Activated CD4-positive, CD25-positive, alpha-beta regulatory T cell treated with anti-CD3 and anti-CD28 coated beads, Interleukin-2, amount 50 U/mL, for 16 hours (primary cell): ENCODE data around the gene RHOJ.
"Not testable (repeated sequence)": the region's sequence is repeated elsewhere in the genome, so short reads cannot be mapped to it uniquely, and the experiment has no call there.

Experiments used
- DNase-seq: peaks from one replicate; pipeline ENCODE4 v3.0.0-alpha.2; 2020; ENCODE audit warnings: low read depth, low spot score

The RHOJ gene

DNA sequence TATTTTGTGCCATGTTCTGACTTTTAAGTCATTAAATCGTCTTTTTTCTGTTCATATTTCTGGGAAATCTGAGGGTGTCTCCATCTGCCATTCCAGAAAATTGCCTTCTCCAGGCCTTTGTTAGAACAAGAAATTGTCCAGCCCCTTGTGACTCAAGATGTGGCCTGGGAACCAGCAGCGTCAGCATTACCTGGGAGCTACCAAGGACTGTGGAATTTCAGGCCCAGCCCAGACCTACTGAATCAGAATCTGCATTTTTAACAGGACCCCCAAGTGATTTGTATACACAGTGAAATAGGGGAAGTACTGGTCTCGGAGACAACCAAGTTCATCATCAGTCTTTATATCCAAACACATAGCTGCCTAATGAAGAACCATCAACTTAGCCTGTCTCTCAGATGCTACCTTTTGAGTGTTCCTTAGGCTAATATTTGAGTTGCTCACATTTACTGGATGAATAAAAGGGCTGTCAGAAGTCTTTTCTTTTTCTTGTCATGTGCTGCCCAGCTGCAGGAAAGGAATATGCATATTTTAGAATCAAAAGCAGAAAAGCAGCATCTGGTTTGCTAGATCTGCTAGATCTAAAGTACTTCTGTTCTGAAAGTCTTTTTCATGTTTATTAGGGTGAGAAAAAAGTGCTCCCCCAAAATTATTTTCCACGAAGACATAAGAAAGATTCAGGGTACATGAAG is 93.3 kb downstream of the RHOJ start:
- DNase-seq: no peak

DNA sequence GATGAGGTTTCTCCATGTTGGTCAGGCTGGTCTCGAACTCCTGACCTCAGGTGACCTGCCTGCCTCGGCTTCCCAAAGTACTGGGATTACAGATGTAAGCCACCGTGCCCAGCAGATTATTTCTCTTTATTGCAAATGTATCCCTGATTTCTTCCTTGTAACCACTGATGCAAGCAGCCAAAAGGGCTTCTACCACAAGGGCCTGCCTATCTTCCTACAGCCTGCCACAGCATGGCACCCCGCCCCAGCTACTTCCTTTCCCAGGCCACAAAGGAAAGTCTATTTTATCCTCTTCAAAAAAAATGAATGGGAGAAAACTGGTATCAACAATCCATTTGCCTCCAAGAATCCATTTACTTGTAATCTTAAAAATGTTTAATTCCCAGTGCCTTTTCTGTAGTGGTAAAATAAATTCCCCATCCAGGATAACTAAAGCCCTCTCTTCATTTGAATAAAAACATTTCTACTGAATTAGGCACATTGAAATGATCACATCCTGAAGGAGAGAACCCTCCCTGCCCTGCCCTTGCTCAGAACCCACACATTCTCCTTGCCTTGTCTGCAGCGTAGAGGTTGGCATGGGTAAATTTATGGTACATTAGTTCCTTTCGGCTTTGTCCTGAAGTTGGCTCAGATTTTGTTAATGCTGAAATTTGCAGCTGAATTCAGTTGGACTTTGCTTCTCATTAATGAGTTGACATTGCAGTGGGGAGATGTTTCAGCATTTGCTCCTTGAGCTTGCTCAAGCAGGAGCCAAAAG is 95.3 kb downstream of the RHOJ start:
- no peak for DNase-seq

DNA sequence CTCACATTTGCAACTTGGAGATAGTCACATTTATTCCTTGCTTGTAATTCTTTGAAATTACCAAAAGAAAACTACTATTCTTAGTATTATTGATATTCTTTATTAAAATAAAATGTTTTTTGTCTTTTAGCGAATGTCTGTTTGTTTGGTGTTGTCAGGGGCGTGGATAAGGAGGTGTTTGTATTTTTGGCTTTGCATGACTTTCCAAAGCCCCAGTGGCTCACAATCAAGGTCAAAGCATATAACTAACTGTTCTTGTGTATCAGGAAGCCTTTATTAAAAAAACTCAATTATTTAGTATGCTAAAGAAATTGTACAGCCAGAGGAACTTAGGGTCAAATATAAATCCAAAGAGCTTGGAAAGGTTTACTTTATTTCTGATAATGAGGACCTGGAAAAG is 96.6 kb downstream of the RHOJ start:
- DNase-seq: no peak

DNA sequence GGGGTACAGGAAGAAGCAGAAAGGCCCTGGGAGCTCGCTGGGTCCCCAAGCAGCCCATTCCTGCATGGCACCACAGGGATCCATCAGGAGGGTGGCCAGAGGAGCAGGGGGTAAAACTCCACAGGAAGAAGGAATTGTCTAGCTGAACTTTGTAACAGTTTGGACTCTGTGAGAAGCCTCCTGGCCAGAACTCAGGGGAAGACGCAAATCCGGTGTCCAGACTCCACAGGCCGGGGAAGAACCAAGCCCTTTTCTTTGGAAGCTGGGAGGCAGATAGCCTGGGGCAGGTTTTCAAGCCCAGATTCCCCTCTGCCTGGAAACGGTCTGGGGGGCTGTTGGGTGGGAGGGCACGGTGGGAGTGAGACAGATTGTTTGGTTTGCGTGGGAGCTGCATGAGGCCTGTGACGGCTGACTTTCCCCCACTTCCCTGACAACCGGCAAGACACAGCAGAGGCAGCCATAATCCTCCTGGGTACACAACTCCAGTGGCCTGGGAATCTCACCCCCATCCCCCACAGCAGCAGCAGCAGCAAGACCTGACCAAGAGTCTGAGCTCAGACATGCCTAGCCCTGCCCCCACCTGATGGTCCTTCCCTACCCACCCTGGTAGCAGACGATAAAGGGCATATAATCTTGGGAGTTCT is 97.8 kb downstream of the RHOJ start:
- no peak for DNase-seq

DNA sequence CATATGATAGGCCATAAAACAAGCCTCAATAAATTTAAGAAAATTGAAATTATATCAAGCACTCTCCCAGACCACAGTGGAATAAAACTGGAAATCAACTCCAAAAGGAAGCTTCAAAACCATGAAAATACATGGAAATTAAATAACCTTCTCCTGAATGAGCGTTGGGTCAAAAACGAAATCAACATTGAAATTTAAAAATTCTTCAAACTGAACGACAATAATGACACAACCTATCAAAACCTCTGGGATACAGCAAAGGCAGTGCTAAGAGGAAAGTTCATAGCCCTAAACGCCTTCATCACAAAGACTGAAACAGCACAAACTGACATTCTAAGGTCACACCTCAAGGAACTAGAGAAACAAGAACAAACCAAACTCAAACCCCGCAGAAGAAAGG is 100.2 kb downstream of the RHOJ start:
- DNase-seq: not testable (repeated sequence)

DNA sequence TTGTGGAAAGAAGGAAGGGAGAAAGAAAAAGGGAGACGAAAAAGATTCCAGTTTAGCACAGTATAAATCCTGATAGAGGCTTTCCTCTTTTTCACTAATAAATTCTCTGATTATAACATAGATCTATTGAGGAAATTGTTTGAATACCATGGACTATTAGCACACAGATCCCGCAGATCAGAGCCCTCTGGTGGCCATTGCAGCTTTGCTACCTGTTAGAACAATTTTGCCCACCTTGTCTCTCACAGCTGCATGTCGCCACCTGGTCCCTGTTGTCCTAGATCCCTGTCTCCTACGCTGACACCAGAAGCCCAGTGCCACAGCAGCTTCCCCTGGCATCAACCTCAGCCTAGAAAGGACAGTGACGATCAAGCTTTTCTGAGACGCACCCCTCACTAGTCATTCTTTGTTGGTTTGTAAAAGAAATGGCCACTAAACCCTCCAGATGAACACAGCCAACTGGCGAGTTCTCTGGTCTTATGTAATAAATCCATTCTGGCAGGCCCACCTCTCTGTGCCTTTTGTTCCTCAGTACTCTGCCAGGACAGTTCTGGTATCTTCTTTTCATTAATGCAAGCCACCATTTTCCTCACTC is 104.6 kb downstream of the RHOJ start:
- DNase-seq: no peak

DNA sequence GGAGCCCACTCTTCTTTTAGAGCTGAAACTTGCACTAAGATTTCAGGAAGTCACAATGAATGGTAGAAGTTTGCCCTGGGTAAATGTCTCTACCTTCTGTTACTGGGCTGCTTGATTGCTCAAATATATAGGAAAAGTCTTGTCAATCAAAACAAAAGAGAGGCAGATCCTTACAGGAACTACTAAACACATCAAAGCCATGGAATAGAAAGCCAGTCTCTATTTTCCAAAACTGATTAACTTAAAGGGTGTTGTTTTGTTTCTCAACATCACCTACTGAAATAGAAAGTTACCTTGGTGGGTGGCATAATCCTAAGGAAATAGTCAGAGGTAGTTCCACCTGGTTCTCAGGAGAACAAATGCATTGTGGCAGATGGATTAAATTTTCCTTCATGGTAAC is 114.6 kb downstream of the RHOJ start, which contains the start of gene GPHB5:
Gene GPHB5, minus strand, starts transcription at position 101 of the 400 bp plus-strand sequence. CDS start 1,086 bp downstream, outside the sequence.
- DNase-seq: no peak

DNA sequence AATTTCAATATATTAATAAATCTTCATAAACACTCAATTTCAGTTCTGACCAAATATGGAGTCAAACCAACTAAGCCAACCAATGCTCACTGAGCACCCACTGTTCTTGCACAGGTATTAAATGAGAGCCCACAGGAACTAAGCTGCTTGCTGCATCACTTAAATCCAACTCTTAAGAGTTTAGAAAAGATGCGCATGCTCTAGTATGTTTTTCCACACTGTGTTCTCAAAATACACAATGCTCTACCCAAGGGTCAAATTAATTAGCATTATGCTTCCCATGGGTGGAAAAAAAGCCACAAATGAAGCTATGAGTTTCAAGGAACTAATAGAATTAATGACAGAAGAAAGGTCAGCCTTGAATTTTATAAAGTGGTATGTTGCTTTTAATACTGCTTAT is 118.2 kb downstream of the RHOJ start:
- no peak for DNase-seq

DNA sequence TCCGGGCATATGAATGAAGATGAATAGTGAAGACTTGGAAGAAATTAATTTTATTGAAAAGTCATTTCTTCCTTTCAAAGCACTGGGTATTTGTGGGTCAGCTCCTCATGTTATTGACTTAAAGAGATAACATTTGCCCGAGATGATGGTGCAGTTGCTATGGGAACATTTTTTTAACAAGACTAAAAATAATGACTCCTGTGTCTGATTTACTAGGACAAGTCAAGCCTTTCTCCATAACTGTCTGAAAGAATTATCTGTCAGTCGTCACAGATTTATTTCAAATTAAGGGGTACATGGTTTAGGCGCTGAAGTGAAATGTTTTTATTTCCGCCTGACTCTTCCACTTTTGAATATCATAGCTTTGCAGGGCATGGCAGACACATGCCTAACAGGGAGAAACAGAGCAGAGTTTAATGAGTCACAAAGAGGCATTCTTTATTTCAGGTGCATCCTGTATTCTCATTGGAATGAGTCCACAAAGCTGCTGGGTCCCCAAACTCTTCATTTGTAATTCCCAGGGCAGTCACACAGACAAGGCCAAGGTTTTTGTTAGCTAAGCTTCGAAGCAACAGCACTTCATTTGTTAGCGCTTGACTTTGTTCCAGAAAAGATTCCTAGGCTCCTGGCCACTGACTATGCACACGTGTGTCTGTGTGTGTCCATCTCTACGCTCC is 118.8 kb downstream of the RHOJ start:
- DNase-seq: no peak

DNA sequence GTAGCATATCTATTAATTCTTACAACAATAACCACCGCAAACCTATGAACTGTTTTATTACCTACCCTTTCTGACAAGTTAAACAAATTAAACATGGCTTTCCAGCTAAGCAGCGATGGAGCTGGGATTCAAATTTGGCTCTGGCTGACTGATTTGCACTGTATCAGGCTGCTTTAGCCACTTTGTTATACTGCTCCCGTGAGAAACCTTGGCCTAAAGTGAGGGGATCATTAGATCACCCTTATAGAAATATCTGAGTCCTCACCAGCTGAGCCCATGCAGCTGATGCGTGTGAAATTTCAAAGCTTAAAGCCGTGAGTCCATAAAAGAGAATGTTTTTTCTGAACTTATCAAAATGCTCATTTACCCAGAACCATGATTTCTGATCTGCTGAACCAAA is 122.6 kb downstream of the RHOJ start:
- no peak for DNase-seq

DNA sequence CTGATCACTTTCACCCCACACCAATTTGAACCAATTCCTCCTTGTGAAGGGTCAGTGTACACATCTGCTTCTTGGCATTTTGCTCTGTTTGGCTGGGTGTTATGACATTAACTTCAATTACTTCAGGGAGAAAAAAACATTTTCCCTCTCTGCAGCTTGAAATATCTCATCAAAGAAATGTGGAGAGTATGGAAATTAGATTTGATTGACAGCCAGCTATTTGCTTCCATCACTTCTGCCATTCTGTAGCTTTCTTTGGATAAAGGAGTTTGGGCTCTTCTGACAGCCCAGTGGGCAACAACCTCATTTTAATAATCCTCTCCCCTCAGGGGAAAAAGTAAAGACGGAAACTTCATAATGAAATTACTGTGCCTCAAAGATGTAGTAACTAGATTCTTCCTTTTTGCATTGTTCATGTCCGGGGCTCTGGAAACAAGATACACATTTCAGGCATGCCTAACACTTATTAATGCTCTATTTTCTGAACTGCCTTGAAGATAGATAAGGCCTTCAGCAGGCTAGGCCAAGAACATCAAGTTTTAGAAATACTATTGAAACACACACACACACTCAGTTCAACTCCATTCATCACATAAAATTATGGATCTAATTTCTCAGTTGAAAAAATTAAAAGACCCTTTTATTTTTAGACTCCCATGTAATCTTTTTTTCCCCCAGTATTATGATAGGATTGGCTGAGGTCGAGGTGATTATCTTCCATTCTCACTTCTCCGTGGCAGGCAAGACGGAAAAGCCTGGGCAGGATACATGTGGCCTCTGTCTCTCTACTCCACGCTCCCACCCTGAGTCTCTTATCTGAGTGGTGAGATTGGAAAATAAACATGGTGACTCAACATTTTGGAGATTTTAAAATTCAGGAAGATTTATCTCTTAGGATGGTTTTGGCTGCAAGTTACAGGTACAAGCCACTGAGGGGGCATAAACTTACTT is 124.8 kb downstream of the RHOJ start:
- no peak for DNase-seq

DNA sequence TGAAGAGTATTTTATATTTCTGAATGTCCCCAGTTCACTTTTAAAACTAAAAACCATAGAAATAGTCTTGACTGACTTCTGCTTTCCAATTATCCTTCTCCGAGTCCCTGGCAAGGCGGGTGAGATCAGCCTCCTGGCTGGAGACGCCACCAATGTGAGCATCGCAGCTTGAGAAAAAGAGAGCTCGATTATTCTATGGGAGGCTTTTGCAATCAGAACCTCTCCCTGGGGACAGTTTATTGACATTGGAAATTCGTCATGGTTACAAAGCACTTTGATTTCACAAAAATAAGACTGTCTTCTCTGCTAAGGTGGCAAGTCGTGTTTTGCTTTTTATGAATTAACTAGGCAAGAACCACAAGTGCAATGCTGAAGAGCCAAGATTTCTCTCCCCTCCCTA is 138.1 kb downstream of the RHOJ start:
- DNase-seq: no peak
